ENCODE results near the gene HES3. TPM values are rescaled to one million over a fixed set of nuclear protein-coding genes. Genes with fewer than 3 reads are reported as not detected.

The HES3 gene
- total RNA-seq, 1 donor from 2014 or later = not detected

- peak; percentile 93 to 94 for DNase-seq (ENCODE audit: low spot score in 2 of 2)
- FAIRE-seq = no peak
Measured at GRCh38 chr1:6245086-6245868, 1.3 kb downstream of the HES3 start.

GRCh38 chr1:6245869-6246496, 2.0 kb downstream of the HES3 start:
- no peak for DNase-seq (ENCODE audit: low spot score in 2 of 2)
- no peak for FAIRE-seq

- peak; percentile 92 to 93 for DNase-seq (ENCODE audit: low spot score in 2 of 2)
- FAIRE-seq = no peak
Measured at GRCh38 chr1:6246497-6247467, 2.8 kb downstream of the HES3 start.

DNA sequence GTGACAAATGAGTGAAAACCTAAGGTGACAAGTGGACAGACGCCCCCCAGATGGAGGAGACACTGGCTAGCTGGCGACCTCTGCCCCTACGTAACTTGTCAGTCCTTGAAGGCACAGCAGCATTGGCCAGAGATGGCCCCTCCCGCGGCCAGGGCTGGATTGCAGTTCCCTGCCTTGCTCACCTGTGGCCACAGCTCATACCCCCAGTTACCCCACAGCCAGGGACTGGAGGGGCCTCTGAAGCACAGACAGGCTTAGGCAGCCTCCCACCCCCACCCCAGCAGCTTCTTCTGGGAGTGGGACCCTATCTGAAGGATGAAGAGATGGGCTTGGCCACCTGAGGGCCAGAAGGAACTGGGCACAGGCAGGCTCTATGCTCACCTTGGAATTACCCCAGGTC, 3.7 kb downstream of the HES3 start:
- DNase-seq (ENCODE audit: low spot score in 2 of 2) (no peak), FAIRE-seq (no peak)

DNA sequence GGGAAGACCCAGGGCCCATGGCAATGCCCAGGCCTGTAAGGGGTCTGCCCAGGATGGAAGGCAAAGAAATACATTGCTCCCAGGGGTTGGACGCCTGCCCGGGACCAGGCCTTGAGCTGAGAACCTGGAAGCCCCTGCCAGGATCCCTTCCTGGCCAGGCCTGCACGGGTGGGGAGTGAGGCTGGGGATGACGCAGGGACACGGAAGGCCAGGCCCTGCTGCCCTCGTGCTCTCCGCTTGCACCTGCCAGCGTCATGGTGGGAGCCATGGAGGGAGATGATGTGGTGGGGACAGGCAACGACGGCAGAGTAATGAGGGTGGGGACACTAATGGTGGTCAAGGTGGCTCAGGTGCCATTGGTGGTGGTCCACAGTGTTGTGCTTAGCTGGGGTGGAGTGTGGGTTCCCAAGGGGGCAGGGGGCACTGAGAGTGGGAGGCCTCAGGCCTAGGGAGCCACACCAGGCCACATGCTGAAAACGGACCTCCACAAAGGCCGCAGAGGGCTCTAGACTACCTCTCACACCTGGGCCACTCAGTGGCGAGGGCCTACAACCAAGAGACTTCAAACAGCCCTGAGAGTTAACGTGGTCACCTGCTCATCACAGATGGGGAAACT, 4.3 kb downstream of the HES3 start:
- DNase-seq (ENCODE audit: low spot score in 2 of 2) = no peak
- no peak for FAIRE-seq

DNA sequence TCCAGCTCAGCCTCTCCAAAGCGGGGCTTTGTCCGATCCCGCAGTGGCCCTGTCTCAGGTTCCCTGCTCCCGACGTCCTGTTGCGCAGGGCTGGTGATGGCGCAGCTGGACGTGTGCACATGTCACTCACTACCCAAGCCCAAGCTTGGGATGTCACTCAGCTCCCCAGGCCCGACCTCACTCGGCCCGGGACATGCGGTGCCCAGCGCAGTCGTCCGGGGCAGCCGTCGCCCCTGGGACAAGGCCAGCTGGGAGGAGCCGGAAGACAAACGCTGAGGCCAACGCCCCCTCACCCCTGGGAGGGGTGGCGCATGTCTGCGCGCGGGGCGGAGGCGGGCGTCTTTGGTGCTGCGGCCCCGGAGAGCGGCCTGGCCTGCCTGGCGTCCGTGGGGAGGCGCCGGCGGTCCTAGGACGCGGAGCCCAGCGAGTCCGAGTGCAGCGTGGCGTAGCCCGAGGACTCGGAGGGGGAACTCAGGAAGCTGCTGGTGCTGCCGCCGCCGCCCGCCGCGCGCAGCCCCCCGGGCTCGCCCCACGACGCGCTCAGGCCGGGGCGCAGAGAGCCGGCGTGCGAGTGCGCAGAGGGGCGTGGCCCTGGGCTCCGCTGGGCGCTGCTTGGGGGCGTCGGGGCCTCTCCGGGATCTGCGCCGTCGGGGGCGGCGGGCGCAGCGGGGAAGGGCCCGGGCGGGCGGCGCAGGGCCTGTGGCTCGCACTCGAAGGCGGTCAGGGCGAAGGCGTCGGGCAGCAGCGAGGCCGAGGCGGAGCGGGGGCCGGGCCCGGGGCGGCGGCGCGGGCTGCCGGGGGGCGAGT, 5.2 kb downstream of the HES3 start:
- FAIRE-seq = no peak
- DNase-seq (ENCODE audit: low spot score in 2 of 2) = no peak

DNA sequence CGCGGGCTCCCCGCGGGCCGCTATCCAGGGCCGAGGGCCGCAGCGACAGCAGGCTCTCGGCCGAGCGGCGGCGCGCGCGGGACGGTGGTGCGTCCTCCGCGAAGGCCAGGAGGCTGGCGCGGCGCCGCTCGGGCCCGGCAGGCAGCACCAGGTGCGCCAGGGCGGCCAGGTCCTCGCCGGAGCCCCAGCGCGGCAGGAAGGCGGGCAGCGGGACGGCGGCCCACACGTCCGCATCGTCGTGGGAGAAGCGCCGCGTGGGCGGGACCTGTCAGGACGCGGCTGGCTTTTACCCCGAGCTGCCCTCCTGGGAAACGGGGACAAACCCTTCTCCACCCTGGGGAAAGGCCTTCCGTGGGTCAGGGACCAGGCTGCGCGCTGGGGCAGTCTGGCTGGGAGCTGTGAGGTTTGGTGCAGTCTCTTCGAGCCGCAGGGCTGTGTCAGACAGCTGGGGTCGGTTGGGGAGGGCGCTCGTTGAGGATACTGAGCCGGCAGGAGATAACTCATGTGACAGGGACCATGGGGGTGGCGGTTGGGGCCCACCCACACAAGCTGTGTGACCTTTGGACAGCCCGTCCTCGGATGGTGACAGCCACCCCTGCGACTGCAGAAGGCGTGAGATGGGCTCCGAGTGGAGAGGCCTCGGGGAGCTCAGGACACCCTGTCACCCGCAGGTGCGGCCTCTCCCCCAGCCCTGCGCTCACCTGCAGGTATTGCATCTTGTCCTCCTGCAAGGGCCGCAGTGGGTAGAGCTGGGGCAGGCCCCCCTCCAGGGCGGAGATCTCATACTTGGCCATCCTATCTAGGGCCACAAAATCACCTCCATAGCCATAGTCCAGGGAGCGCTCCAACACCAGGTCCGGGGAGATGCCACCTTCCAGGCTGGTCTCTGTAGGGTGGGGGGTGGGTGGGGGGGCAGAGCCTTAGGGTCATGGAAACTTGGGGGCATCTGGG, 6.0 kb downstream of the HES3 start:
- FAIRE-seq (no peak), DNase-seq (ENCODE audit: low spot score in 2 of 2) (no peak)

DNA sequence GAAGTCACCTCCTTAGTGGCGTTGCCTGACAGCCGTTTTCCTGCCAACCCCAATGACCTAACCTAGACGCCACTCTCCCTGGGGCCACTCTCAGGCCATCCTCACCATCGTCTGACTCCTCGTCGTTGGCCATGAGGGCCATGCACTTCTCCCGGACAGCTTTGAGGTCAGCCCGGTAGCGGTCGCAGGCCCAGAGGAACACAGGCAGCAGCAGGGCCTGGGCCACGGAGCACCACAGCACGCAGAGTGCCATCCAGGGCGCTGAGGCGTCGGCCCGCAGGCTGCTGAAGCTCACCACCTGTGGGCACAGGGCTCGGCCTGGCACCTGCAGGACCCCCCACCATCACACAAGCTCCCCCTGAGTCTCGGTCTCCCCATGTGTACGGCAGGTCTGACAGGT, 7.3 kb downstream of the HES3 start:
- FAIRE-seq = no peak
- no peak for DNase-seq (ENCODE audit: low spot score in 2 of 2)

- FAIRE-seq (no peak), DNase-seq (ENCODE audit: low spot score in 2 of 2) (no peak)
Measured at GRCh38 chr1:6251681-6252373, 7.8 kb downstream of the HES3 start.

GRCh38 chr1:6252374-6252710, 8.4 kb downstream of the HES3 start:
- FAIRE-seq (no peak), DNase-seq (ENCODE audit: low spot score in 2 of 2) (no peak)

GRCh38 chr1:6253380-6253779, 9.4 kb downstream of the HES3 start:
- DNase-seq (ENCODE audit: low spot score in 2 of 2) = no peak
- no peak for FAIRE-seq

GRCh38 chr1:6254691-6255090, 10.7 kb downstream of the HES3 start:
- no peak for FAIRE-seq
- no peak for DNase-seq (ENCODE audit: low spot score in 2 of 2)

DNA sequence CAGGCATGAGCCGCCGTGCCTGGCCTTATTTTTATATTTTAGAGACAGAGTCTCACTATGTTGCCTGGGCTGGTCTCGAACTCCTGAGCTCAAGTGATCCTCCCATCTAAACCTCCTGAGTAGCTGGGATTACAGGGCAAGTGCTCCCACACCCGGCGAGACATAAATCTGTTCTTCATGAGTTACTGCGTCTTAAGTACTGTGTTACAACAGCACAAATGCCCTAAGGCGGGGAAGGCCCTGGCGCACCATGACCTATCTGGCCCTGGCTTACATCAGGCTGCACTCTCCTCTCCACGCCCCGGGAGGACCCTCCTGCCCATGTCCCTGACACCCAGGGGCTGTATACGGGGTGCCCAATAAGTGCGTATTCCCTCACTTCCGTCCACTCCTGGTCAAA, 12.7 kb downstream of the HES3 start:
- no peak for DNase-seq (ENCODE audit: low spot score in 2 of 2)
- no peak for FAIRE-seq

DNA sequence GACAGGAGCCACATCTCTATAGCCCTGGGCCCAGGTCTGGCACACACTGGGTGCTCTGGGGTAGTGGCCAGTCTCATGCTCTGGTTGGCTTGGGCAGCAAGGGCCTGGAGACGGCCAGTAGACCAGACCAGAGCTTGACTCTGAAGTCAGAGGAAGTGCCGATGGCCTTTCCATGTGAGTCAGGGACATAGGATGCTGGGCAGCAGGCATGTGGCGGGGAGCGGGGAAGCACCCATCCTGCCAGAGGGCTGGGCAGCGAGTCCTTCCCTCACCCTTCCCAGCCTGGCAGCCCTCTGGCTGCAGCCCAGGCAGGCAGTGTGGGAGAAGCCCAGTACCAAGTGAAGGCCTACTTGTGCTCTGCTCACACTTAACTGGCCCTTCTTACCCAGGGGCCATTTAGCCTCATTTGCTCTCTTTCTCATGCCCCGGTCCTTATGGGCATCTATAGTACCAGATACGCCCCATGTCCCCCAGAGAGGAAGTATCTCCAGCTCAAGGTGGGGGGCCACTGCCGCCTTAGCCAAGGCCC, 13.6 kb downstream of the HES3 start:
- no peak for DNase-seq (ENCODE audit: low spot score in 2 of 2)
- no peak for FAIRE-seq

GRCh38 chr1:6258675-6259074, 14.7 kb downstream of the HES3 start:
- no peak for DNase-seq (ENCODE audit: low spot score in 2 of 2)
- FAIRE-seq = no peak

DNA sequence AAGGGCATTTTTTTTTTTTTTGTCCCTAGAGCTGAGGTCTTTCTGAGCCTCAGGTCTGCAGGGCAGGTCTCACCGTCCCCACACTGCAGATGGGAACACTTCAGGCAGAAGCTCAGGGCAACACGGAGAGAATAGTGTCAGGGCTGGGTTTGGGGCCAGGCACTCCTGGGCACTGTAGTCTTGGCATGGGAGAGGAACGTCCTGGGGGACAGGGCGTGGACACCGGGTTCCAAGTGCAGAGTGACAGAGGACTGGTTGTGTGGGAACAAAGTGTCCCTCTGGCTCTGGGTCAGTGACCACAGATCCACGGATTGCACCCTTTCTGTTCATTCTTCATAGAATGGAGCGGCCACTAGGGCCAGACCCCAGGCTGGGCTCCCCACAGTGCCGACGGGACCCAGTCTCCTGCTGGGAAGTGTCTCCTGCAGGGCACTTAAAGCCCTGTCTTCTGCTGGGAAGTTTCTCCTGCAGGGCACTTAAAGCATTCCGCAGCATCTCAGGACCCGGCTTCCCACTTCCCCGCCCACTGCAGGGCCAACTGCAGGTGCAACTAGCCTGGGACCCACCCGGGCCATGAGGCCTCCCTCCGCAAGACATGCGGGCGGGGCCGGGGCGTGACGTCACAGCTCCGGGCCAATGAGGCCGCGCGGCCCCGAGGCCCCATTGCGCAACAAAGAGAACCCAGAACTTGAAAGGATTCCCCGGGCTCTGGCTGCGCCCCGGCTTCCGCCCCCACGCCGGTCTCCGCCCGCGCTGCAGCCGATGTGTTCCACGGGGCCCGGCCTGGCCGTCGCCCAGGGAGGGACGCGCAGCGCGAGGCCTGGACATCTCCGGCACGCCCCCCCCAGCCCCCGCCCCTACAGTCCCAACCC, 15.7 kb downstream of the HES3 start:
- no peak for FAIRE-seq
- peak; percentile 86 to 93 for DNase-seq (ENCODE audit: low spot score in 2 of 2)

DNA sequence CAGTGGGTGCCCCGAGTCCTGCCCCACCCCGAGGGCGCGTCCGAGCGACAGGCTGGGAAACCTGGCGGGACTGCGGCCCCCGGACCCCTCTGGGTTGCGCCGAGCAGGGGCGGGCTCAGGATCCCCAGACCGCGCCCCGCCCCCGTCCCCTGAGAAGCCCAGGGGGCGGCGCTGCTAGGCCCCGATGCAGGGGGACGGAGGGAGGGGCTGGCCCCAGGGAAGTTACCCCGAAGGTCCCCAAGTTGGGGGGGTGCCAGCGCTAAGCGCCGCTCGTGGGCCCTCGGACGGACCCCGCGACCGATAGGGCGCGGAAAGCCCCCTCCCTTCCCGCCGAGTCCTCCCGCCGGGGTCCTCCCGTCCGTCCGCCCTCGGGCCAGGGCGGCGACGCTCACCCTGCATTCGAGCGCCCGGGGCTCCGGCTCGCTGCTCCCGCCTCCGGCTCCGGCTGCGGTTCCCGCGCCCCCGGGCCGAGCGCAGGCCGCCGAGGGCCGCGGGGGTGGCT, 16.5 kb downstream of the HES3 start:
- DNase-seq (ENCODE audit: low spot score in 2 of 2) = no peak

More for the DNA sequence above, 16.5 kb downstream of the HES3 start:
- FAIRE-seq = no peak
